GM21528 (cell line): ENCODE data around the gene PAPSS1.

ENCODE experiments used
- ATAC-seq: cut with Tn5 transposase; IDR thresholded peaks from one replicate; pipeline ENCODE4 v1.9.1; 2021; ENCODE audit warnings: mild to moderate bottlenecking, moderate library complexity; ENCODE audit not compliant: unreplicated experiment, low FRiP score

PAPSS1 gene

GRCh38 chr4:107572281-107572680 lies 147.8 kb downstream of the PAPSS1 start:
- ATAC-seq = no peak

GRCh38 chr4:107570952-107571351 lies 149.1 kb downstream of the PAPSS1 start:
- ATAC-seq = no peak

- ATAC-seq = no peak
Observed at GRCh38 chr4:107564326-107564725, 155.7 kb downstream of the PAPSS1 start.
